Skin epidermis (tissue), 12 donors: ENCODE results near the gene REM2.
"Not testable (repeated sequence)": the region's sequence is repeated elsewhere in the genome, so short reads cannot be mapped to it uniquely, and the experiment has no call there.

ENCODE experiments used
- H3K27ac ChIP-seq, 21 experiments: fragments of 200-600 bp; sonication (generic) in 11 of 21; one replicate each; pipeline ENCODE4 v1.5.0; 2020; ENCODE audit warnings: mild to moderate bottlenecking in 3 of 21, inconsistent platforms in 2 of 21, moderate library complexity in 2 of 21
- H3K4me3 ChIP-seq, 7 experiments: fragments of 200-600 bp; sonication (generic) in 2 of 7; one replicate each; pipeline ENCODE4 v1.5.0; 2020; ENCODE audit warnings: inconsistent platforms in 2 of 7, mild to moderate bottlenecking in 2 of 7, moderate library complexity in 1 of 7

Gene REM2

GRCh38 chr14:22887990-22888378, 5.0 kb downstream of the REM2 start:
- H3K27ac ChIP-seq = peak overlapping the region in 11 of 21 experiments; percentile 8 to 87 (median 70)

GRCh38 chr14:22888662-22889061, 5.6 kb downstream of the REM2 start:
- Histone ChIP-seq H3K4me3 (no peak overlapping the region), H3K27ac (peak overlapping the region in 3 of 21 experiments; percentile 39 to 87 (median 66))

More at GRCh38 chr14:22887990-22888378, 5.0 kb downstream of the REM2 start:
- peak overlapping the region in 3 of 7 experiments; percentile 37 to 55 (median 38) for H3K4me3 ChIP-seq

GRCh38 chr14:22890416-22890815, 7.4 kb downstream of the REM2 start:
- H3K4me3 ChIP-seq = no peak overlapping the region
- H3K27ac ChIP-seq = no peak overlapping the region

GRCh38 chr14:22892488-22892887, 9.5 kb downstream of the REM2 start:
- H3K4me3 ChIP-seq = no peak overlapping the region

GRCh38 chr14:22893706-22894105, 10.7 kb downstream of the REM2 start:
- no peak overlapping the region for H3K27ac ChIP-seq

More at GRCh38 chr14:22892488-22892887, 9.5 kb downstream of the REM2 start:
- no peak overlapping the region for H3K27ac ChIP-seq

GRCh38 chr14:22895402-22895801, 12.4 kb downstream of the REM2 start:
- Histone ChIP-seq H3K4me3 (no peak overlapping the region), H3K27ac (no peak overlapping the region)

More at GRCh38 chr14:22893706-22894105, 10.7 kb downstream of the REM2 start:
- no peak overlapping the region for H3K4me3 ChIP-seq

DNA sequence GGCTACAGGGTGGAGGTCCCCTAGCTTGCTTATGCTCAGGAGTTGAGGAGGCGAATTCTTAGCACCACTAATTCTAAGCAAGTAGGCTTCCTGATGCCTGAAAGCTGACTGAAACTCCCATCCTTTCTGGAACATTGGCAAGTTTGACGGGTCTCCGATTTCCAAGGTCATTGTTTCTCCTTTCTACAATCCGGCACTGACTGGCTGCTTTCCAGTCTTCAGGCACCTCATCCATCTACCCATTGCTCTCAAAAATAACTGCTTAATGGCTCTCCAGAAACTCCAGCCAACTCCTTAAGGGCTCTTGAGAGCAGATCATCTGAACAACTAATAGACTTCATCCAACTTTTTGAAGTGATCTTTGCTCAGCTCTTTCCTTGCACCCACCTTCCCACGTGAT, 13.3 kb downstream of the REM2 start:
- H3K4me3 ChIP-seq = no peak overlapping the region
- H3K27ac ChIP-seq = no peak overlapping the region

- no peak overlapping the region for H3K4me3 ChIP-seq
- no peak overlapping the region for H3K27ac ChIP-seq
Measured at GRCh38 chr14:22896760-22897159, 13.7 kb downstream of the REM2 start.

DNA sequence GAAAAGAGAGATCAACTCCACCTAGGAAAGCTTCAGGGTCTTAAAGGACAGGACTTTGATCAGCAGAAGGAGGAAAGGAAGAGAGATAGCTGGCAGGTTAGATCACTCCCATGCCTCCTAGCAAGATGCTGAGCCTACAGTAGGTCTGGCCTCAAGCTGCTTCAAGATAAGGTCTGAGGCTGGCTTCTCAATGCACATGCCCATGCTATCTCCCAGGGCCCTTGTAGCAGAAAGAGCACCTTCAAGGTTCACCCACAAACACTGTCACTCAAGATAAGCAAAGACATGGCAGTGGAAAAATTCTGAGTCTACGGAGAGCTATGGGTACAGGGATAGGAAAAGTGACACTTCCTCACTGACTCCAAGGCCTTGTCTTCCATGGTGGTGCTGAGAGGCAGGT, 14.3 kb downstream of the REM2 start:
- no peak overlapping the region for H3K27ac ChIP-seq
- no peak overlapping the region for H3K4me3 ChIP-seq

- peak overlapping the region in 1 of 21 experiments; percentile 13 for H3K27ac ChIP-seq
- no peak overlapping the region for H3K4me3 ChIP-seq
Measured at GRCh38 chr14:22898302-22899090, 15.5 kb downstream of the REM2 start.

GRCh38 chr14:22900081-22900799, 17.2 kb downstream of the REM2 start:
- peak overlapping the region in 1 of 21 experiments; percentile 40 for H3K27ac ChIP-seq

GRCh38 chr14:22901799-22902198, 18.8 kb downstream of the REM2 start:
- Histone ChIP-seq H3K27ac (no peak overlapping the region), H3K4me3 (no peak overlapping the region)

More at GRCh38 chr14:22900081-22900799, 17.2 kb downstream of the REM2 start:
- no peak overlapping the region for H3K4me3 ChIP-seq

DNA sequence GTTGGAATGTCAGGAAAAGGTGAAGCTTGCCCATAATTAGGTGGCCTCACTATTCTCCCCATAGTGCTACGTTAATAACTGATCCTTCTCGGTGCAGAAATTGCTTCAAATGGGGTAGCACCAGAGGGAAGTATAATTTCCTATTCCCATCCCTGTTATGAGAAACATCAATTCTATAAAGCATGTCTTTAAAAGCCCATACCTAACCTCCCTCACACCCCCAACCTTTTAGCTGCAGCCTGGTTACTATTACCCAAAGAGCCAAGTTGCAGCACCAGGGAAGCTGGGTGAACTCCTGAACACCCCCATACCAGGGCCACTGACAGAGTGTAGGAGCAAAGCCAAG, 20.7 kb downstream of the REM2 start:
- H3K4me3 ChIP-seq = no peak overlapping the region
- H3K27ac ChIP-seq = peak overlapping the region in 3 of 21 experiments; percentile 3 to 12 (median 6)

GRCh38 chr14:22905627-22906026, 22.6 kb downstream of the REM2 start:
- Histone ChIP-seq H3K4me3 (no peak overlapping the region), H3K27ac (no peak overlapping the region)

- no peak overlapping the region for H3K27ac ChIP-seq
- H3K4me3 ChIP-seq = no peak overlapping the region
Measured at GRCh38 chr14:22906073-22906472, 23.1 kb downstream of the REM2 start.

DNA sequence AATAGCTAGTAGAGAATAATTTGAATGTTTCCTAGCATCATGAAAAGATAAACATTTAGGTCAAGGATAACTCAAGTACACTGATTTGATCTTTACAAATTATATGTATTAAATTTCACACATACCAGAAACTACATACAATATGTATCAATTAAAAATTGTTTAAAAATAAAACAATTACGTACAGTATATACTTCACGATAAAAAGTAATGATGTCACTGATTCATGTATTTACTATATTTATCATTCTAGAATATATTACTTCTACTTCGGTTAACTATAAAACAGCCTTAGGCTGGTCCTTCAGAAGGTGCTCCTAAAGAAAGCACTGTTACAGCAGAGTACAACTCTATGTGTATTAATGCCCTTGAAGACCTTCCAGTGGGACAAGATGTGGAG, 24.4 kb downstream of the REM2 start:
- Histone ChIP-seq H3K27ac (no peak overlapping the region), H3K4me3 (no peak overlapping the region)

- H3K27ac ChIP-seq = peak overlapping the region in 2 of 21 experiments; percentile 11 to 52
- H3K4me3 ChIP-seq = no peak overlapping the region
Measured at GRCh38 chr14:22908601-22909000, 25.6 kb downstream of the REM2 start.

- Histone ChIP-seq H3K4me3 (no peak overlapping the region), H3K27ac (no peak overlapping the region)
Measured at GRCh38 chr14:22910916-22911315, 27.9 kb downstream of the REM2 start.

- H3K27ac ChIP-seq, H3K4me3 ChIP-seq: not testable (repeated sequence)
Measured at GRCh38 chr14:22914836-22915235, 31.8 kb downstream of the REM2 start.

DNA sequence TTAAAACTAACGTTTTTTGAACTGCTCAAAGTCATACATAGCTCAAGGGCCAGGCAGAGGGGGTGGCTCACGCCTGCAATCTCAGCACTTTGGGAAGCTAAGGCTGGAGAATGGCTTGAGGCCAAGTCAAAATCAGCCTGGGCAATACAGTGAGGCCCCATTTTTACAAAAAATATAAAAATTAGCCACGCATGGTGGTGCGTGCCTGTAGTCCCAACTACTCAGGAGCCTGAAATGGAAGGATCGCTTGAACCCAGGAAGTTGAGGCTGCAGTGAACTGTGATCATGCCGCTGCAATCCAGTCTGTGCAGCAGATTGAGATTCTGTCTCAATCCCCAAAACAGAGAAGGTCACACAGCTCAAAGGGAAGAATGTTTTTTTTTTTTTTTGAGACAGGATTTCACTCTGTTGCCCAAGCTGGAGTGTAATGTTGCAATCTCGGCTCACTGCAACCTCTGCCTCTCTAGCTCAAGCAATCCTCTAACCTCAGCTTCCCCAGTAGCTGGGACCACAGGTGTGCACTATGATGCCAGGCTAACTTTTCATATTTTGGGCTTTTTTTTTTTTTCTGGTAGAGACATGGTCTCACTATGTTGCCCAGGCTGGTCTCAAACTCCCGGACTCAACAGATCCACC, 33.0 kb downstream of the REM2 start:
- peak overlapping the region in 2 of 21 experiments; percentile 3 to 17 for H3K27ac ChIP-seq
- H3K4me3 ChIP-seq = no peak overlapping the region
